Body of pancreas (tissue), 4 donors: ENCODE data around the gene CUEDC2.

Experiments used
- CTCF ChIP-seq, 7 experiments: fragments of 450-650 bp in 4 of 7; fragments of 200-600 bp in 3 of 7; sonication (generic) in 3 of 7; IDR thresholded peaks; one replicate each; pipeline ENCODE4 v1.5.1; 2016 to 2019; ENCODE audit warnings: antibody characterized with exemption in 7 of 7
- POLR2A ChIP-seq, 3 donors: fragments of 450-650 bp; IDR thresholded peaks; one replicate each; pipeline ENCODE4 v1.6.1; 2016; ENCODE audit warnings: antibody characterized with exemption in 3 of 3, mild to moderate bottlenecking in 2 of 3

GRCh38 chr10:102476466-102477141 lies 44.2 kb upstream of the CUEDC2 start:
- TF ChIP-seq POLR2A (IDR thresholded peaks at IDR 0.05) (no peak), CTCF (IDR thresholded peaks at IDR 0.05) (no peak)
